8988T (cell line): Measurements from ENCODE around the gene PRSS1.
"Not testable (repeated sequence)": the region's sequence is repeated elsewhere in the genome, so short reads cannot be mapped to it uniquely, and the experiment has no call there.

Experiments
- DNase-seq: peaks from one replicate; pipeline ENCODE4 v3.0.0; 2011

The PRSS1 gene

GRCh38 chr7:142750321-142750938, 1.2 kb downstream of the PRSS1 start:
- no peak for DNase-seq

GRCh38 chr7:142751526-142752175, 2.4 kb downstream of the PRSS1 start:
- DNase-seq, result not testable (repeated sequence)

DNA sequence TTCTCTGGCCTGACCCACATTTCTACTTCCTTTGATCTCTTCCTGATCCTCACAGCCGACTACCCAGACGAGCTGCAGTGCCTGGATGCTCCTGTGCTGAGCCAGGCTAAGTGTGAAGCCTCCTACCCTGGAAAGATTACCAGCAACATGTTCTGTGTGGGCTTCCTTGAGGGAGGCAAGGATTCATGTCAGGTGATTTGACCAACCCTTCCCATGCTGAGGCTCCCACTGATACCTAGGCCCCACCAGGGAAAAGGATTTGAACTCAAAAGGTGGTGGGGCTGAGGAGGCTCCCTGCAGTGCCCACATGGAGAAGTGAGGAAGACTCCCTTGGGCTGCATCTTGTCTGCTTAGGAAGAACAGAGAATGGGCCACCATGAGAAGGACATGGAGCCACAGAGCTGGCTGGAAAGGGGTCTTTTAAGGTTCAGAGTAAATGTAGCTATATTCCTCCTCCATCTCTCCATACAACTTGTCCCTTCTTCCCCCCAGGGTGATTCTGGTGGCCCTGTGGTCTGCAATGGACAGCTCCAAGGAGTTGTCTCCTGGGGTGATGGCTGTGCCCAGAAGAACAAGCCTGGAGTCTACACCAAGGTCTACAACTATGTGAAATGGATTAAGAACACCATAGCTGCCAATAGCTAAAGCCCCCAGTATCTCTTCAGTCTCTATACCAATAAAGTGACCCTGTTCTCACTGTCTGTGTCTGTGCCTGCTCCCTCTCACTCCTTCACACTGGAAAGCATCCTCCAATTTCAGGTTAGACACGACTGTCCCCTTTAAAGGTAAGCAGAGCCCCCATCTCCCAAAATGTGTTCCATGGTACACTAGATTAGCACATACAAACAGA, 3.3 kb downstream of the PRSS1 start:
- DNase-seq, result no peak

- no peak for DNase-seq
These were observed 4.1 kb downstream of the PRSS1 start for GRCh38 chr7:142753366-142753765.

DNA sequence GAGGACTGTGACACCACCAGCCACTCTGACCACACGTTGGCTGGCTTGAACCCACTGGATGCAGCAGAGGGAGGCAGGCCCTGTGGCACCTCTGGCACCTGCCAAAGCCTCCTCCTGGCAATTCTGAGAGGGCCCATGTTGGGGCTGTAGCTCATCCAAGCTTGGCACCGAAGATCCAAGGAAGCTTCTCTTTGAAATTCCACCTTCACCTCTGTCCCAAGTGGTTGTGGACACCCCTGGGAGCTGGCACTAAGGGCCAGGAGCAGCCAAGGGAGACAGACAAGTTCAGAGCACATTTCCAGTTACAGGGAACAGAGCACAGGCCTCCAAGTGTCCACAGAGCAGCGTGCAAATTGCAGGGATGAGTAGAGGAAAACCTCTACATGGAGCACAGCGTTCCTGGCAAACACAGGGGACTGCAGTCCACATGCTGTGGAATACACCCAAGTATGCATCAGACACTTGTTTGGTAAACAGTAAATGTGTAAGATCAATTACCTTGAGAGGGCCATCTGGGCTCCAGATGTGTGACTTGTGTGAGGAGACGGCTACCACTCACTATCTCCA, 4.7 kb downstream of the PRSS1 start:
- not testable (repeated sequence) for DNase-seq

GRCh38 chr7:142754681-142755575, 5.7 kb downstream of the PRSS1 start:
- no peak for DNase-seq

DNA sequence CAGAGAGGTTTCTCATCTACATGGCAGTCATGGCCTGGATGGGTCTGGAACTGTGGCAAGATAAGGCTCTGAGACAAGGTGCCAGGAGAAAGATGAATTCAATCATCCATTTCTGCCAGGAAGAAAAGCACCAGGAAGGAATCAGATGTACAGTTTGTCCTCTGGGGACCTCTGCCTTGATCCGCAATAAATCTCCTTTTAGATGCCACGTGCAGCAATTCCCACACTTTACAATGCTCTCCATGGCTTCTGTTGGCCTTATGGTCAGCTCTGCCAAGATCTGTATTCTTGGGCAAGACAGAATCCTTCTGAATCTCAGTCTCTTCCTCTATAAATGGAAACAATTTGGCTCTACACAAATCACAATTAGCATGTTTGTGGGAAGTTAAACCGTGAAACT, 9.0 kb downstream of the PRSS1 start:
- not testable (repeated sequence) for DNase-seq

DNA sequence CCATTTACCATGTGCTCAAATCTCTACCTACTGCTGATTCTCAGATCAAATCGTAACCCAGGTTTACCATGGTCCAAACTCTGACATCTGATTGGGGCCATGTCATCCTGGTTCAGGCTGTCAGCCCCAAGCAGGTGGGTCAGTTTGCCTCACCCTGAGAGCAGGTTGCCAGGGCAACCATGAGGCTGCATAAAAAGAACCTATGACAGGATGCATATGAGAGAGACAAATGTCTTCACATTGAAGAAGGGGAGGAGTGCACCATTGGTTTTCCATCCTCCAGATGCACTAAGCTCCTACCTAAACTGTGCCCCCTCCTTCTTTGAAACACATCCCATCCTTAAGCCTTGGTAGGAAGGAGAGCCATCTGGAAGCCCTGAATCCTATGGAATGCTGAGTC, 10.2 kb downstream of the PRSS1 start:
- DNase-seq, result no peak

DNA sequence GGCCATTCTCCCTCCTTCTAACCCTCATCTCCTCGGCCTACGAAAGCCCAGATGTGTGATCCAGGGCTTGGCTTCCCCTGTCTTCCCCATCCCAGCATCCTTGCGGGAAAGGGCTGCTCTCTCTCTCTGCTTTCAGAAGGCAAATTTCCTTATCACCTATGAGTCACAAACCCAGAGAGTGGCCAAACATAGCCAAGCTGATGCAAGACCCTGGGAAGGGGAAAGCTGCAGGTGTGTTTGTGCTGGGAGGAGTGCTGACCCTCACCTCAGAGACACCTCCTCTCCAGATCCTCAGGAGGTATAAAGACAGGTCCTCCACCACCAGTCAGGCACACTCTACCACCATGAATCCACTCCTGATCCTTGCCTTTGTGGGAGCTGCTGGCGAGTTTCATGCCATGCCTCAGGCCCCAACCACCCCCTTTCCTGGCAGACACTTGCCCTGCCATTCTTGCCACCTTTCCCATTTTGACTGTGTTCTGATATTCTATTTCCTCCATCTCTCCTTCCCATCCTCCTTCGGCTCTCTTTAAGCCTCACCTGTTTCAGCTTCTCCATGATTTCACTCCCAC, 10.9 kb downstream of the PRSS1 start:
- DNase-seq, result no peak

DNA sequence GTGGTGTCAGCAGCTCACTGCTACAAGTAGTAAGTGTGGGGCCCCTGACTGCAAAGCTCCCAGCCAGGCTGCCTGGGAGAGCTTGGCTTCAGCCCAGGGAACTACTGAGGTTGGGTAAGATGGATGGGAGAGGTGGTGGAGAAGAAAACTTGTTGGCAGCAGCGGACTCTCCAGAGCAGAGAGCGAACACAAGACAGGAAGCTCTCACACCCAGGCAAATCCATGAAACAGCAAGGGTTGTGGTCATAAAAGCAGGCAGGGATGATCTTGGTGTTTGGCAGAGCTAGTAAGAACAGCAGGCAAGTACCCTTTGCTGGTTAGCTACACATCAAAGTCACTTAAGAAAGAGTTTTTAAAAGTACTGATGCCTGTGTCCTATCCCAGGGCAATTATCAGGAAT, 12.3 kb downstream of the PRSS1 start:
- not testable (repeated sequence) for DNase-seq

DNA sequence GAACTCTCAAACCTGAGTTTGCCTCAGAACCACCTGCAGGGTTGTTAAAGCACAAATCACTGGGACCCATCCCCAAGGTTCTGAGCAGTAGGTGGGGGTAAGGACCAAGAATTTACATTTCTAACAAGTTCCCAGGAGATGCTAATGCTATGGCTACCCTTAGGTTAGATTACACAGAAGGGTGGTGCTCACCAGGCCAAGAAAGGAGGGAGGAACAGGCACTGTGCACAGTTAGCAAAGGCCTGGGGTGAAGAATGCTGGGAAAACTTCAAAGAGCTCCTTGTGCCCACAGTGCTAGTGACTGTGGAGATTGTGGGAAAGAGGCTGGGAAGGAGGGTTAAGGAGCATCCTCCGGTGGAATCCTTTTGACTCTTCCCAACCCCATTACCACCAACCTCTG, 12.8 kb downstream of the PRSS1 start:
- no peak for DNase-seq

DNA sequence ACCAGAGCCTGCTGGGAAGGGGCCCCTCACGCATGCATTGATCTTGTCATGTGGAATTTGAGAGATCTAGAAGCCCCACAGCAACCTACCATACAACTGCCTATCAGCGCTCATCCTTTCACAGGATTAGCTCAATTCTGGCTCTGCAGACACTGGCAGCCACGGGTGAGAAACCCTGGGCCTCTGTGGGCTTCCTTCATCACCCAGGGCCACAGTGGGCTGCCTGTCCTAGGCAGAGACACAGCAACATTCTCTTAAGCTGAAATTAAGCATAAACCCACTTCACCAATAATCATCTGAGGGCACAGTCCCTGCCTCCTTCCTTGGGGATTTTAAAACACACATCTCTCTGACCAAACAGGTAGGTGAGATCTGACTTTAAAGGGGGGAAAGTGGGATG, 18.2 kb downstream of the PRSS1 start:
- no peak for DNase-seq

GRCh38 chr7:142767861-142768260, 18.6 kb downstream of the PRSS1 start:
- no peak for DNase-seq

DNA sequence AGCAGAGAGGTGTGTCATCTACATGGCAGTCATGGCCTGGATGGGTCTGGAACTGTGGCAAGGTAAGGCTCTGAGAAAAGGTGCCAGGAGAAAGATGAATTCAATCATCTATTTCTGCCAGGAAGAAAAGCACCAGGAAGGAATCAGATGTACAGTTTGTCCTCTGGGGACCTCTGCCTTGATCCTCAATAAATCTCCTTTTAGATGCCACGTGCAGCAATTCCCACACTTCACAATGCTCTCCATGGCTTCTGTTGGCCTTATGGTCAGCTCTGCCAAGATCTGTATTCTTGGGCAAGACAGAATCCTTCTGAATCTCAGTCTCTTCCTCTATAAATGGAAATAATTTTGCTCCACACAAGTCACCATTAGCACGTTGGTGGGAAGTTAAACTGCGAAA, 19.6 kb downstream of the PRSS1 start:
- DNase-seq, result not testable (repeated sequence)

DNA sequence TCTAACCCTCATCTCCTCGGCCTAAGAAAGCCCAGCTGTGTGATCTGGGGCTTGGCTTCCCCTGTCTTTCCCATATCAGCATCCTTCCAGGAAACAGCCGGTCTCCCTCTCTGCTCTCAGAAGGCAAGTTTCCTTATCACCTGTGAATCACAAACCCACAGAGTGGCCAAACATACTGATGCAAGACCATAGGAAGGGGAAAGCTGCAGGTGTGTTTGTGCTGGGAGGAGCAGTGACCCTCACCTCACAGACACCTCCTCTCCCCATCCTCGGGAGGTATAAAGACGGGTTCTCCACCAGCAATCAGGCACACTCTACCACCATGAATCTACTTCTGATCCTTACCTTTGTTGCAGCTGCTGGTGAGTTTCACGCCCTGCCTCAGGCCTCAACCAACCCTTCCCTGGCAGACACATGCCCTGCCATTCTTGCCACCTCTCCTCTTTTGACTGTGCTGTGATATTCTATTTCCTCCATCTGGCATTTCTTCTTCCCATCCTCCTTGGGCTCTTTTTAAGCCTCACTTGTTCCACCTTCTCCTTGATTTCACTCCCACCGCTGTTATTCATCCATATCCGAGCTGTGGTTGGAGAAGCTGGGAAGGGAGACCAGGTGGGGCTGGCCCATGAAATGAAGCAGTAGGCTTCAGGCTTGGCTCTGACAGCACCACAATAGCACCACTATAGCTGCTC, 21.5 kb downstream of the PRSS1 start, which contains the start of gene PRSS2:
Gene PRSS2 (plus strand): TSS at position 310 of the 692 bp plus-strand sequence. CDS start 13 bp downstream, at position 323.
- DNase-seq, result no peak

GRCh38 chr7:142771353-142771723, 22.1 kb downstream of the PRSS1 start:
- no peak for DNase-seq

GRCh38 chr7:142772051-142772450, 22.8 kb downstream of the PRSS1 start:
- DNase-seq, result no peak

- no peak for DNase-seq
These were observed 23.4 kb downstream of the PRSS1 start for GRCh38 chr7:142772673-142773072.

GRCh38 chr7:142773230-142773629, 24.0 kb downstream of the PRSS1 start:
- no peak for DNase-seq

GRCh38 chr7:142773937-142774744, 24.9 kb downstream of the PRSS1 start:
- no peak for DNase-seq

GRCh38 chr7:142774826-142775225, 25.6 kb downstream of the PRSS1 start:
- no peak for DNase-seq
